Activated T-helper 2 cell treated with anti-CD3 and anti-CD28 coated beads, Interferon-gamma antibody, Interleukin-2, Interleukin-4, amounts not matched to agents 10 μg/mL and 5 μg/mL and 100 μg/mL, durations not matched to agents 14 hours and 24 hours and 36 hours (primary cell): Measurements from ENCODE around the gene TTC9. TPM values are rescaled to one million over a fixed set of nuclear protein-coding genes. Genes with fewer than 3 reads are reported as not detected.

Experiments
- DNase-seq: peaks from one replicate; pipeline ENCODE4 v3.0.0; 2021; ENCODE audit warnings: low spot score
- H3K27ac Mint-ChIP-seq: one replicate; pipeline ENCODE4 v1.8.0; 2021; ENCODE audit warnings: mixed read lengths
- H3K27me3 Mint-ChIP-seq: one replicate; pipeline ENCODE4 v1.8.0; 2021; ENCODE audit warnings: low read depth, mixed read lengths
- H3K36me3 Mint-ChIP-seq: one replicate; pipeline ENCODE4 v1.8.0; 2021; ENCODE audit warnings: low read depth, mixed read lengths
- H3K4me1 Mint-ChIP-seq: one replicate; pipeline ENCODE4 v1.8.0; 2021; ENCODE audit warnings: low read depth, mixed read lengths
- H3K4me3 Mint-ChIP-seq: one replicate; pipeline ENCODE4 v1.8.0; 2021; ENCODE audit warnings: low read depth, mild to moderate bottlenecking, moderate library complexity, mixed read lengths
- H3K9me3 Mint-ChIP-seq: one replicate; pipeline ENCODE4 v1.8.0; 2021; ENCODE audit warnings: mixed read lengths
- intact Hi-C: fragments of 100-400 bp; cut with micrococcal nuclease; formaldehyde crosslinking; loops from one replicate; pipeline ENCODE4 v1.15.1; 2023
- total RNA-seq: library from RNA; stranded (reverse); gene quantifications from 2 replicates; pipeline ENCODE4 v1.2.3, GENCODE V29; 2022

TTC9 gene
- total RNA-seq, 1 donor from 2014 or later = 6.1 TPM

GRCh38 chr14:70665448-70666360 is 24.0 kb downstream of the TTC9 start:
- no peaks in the 10 kb centered on the region for H3K9me3 Mint-ChIP-seq
- peaks cover 40% of the 10 kb centered on the region for H3K4me1 Mint-ChIP-seq
- intact Hi-C loops = no loop called here
- peaks cover 23% of the 10 kb centered on the region for H3K36me3 Mint-ChIP-seq
- H3K4me3 Mint-ChIP-seq = no peak overlapping the region
- no peaks in the 10 kb centered on the region for H3K27me3 Mint-ChIP-seq
- no peak overlapping the region for H3K27ac Mint-ChIP-seq
- DNase-seq = no peak

GRCh38 chr14:70666361-70666686 is 24.6 kb downstream of the TTC9 start:
- DNase-seq = no peak
- H3K4me3 Mint-ChIP-seq = no peak overlapping the region
- intact Hi-C loops = no loop called here
- H3K4me1 Mint-ChIP-seq = peaks cover 34% of the 10 kb centered on the region
- H3K36me3 Mint-ChIP-seq = peaks cover 29% of the 10 kb centered on the region
- no peaks in the 10 kb centered on the region for H3K9me3 Mint-ChIP-seq
- H3K27ac Mint-ChIP-seq = no peak overlapping the region
- no peaks in the 10 kb centered on the region for H3K27me3 Mint-ChIP-seq

DNA sequence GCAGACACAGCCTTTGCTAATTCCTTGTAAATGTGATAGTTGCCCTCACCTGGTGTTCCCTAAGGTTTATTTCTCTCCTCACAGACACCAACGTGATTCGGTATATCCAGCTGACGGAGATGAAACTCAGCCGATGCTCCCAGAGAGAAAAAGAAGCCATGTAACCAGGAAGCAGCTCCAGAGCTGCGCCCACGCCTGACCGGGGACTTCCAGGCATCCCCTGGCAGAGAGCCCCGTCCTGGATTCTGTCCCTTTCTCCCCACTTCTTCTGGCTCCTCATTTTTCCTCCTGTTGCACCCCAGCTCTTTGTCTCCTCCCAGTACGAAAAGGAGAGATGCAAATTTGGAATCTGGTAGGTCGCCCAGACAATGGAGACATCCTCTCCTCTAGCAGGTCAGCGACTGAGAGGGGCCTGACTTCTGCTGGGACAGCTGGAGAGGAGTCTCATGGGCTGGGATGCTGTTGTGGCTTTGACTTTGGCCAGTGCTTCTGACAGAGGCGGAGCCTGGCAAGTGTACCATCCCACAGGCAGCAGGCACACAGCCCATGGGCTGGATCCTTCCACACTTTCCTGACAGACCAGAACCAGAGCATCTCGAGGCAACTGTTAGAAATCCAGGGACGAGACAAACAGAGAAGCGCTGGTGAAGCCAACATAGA is 29.4 kb downstream of the TTC9 start:
- Mint-ChIP-seq H3K27me3 (no peaks in the 10 kb centered on the region), H3K36me3 (peaks cover 39% of the 10 kb centered on the region), H3K4me3 (no peak overlapping the region), H3K9me3 (no peaks in the 10 kb centered on the region), H3K27ac (no peak overlapping the region), H3K4me1 (peaks cover 1% of the 10 kb centered on the region)
- intact Hi-C loops = no loop called here
- DNase-seq = no peak

DNA sequence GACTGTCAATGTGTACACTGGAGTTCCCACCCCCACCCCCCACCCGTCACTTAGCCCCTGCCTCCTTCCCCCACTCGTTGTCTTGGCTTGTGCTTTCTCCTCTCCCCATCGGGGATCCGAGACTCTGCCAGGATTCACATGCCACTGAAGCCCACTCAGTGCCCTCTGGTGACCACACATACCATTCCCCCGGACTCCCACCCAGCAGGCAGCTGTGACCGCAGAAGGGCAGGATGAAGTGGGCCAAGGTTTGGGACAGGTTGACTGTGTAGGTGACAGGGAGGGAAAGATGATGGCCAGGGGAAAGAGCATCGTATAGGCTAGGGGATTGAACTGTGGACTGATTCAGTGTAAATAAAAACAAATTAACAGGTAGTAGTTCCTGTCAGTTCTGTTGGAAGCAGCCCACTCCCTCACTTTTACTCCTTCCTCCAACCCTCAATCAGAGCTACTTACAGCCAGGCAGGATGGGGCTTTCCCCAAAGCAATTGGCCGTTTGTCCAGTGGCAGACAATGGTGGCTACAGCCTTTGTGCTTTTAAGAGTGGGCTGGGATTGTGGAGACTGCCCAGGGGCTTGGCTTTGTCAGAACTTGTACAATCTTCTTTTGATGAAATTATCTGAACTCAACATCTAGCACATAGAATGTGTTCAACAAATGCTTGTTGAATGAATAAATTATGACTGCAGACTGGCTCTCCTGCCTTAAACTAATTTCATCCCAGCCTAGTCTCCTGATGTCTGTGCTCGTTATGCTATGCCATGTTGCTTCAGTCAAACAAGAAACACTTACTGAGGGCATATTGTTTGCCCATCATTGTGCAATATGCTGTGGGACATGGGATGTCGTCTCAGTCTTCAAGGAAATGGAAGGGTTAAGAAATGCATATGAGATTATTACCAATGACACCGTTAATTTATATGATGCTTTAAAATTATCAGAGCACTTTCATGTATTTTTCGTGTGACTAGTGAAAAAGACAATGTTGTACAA is 30.2 kb downstream of the TTC9 start:
- DNase-seq = no peak
- Mint-ChIP-seq H3K27me3 (no peaks in the 10 kb centered on the region), H3K4me3 (no peak overlapping the region), H3K36me3 (peaks cover 39% of the 10 kb centered on the region), H3K27ac (no peak overlapping the region), H3K4me1 (no peaks in the 10 kb centered on the region), H3K9me3 (no peaks in the 10 kb centered on the region)
- intact Hi-C loops = no loop called here

GRCh38 chr14:70677341-70677740 is 35.6 kb downstream of the TTC9 start:
- H3K4me1 Mint-ChIP-seq = no peaks in the 10 kb centered on the region
- intact Hi-C loops = no loop called here
- no peak overlapping the region for H3K4me3 Mint-ChIP-seq
- H3K27ac Mint-ChIP-seq = no peak overlapping the region
- no peaks in the 10 kb centered on the region for H3K27me3 Mint-ChIP-seq
- peaks cover 16% of the 10 kb centered on the region for H3K36me3 Mint-ChIP-seq
- DNase-seq = no peak
- no peaks in the 10 kb centered on the region for H3K9me3 Mint-ChIP-seq

- H3K9me3 Mint-ChIP-seq = no peaks in the 10 kb centered on the region
- H3K4me3 Mint-ChIP-seq = no peak overlapping the region
- intact Hi-C loops = no loop called here
- H3K4me1 Mint-ChIP-seq = no peaks in the 10 kb centered on the region
- H3K27ac Mint-ChIP-seq = no peak overlapping the region
- no peak for DNase-seq
- peaks cover 3% of the 10 kb centered on the region for H3K36me3 Mint-ChIP-seq
- no peaks in the 10 kb centered on the region for H3K27me3 Mint-ChIP-seq
These were observed 39.0 kb downstream of the TTC9 start for GRCh38 chr14:70680748-70681147.

GRCh38 chr14:70683983-70684382 is 42.3 kb downstream of the TTC9 start:
- H3K9me3 Mint-ChIP-seq = no peaks in the 10 kb centered on the region
- H3K4me1 Mint-ChIP-seq = no peaks in the 10 kb centered on the region
- H3K36me3 Mint-ChIP-seq = no peaks in the 10 kb centered on the region
- no peak for DNase-seq
- H3K27me3 Mint-ChIP-seq = no peaks in the 10 kb centered on the region
- no peak overlapping the region for H3K27ac Mint-ChIP-seq
- intact Hi-C loops = no loop called here
- no peak overlapping the region for H3K4me3 Mint-ChIP-seq

DNA sequence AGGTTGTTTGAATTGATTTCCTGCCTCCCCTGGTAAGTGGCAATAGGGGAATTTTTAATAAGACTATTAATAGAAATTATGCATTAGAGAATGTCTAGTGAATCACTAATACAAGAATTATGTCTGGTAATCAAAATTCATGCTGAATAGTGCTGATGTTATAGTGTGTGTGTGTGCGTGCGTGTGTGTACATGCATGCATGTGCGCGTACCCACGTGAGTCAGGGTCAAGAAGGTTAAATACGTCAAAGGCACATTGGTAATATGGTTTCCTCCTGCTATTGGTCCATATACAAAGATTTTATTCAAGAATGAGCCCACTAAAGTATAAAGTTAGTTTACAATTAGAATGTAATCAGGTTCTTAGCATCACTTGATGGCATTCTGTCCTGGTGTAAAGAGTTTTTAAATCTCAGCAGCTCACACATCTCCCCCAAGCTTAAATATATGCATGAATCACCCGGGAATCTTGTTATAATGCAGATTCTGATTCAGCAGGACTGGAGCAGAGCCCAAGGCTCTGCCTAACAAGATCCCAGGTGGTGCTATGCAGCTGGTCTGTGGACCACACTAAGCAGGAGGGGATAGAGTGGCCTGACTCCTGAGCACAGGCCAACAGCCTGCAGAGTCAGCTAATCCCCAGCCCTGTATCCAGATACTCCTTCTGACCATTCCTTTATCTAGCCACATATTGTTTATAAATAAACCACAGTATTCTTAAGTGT is 43.9 kb downstream of the TTC9 start:
- no peak overlapping the region for H3K4me3 Mint-ChIP-seq
- no peaks in the 10 kb centered on the region for H3K36me3 Mint-ChIP-seq
- no peaks in the 10 kb centered on the region for H3K27me3 Mint-ChIP-seq
- H3K9me3 Mint-ChIP-seq = no peaks in the 10 kb centered on the region
- no peaks in the 10 kb centered on the region for H3K4me1 Mint-ChIP-seq
- intact Hi-C loops = no loop called here
- no peak for DNase-seq
- no peak overlapping the region for H3K27ac Mint-ChIP-seq

DNA sequence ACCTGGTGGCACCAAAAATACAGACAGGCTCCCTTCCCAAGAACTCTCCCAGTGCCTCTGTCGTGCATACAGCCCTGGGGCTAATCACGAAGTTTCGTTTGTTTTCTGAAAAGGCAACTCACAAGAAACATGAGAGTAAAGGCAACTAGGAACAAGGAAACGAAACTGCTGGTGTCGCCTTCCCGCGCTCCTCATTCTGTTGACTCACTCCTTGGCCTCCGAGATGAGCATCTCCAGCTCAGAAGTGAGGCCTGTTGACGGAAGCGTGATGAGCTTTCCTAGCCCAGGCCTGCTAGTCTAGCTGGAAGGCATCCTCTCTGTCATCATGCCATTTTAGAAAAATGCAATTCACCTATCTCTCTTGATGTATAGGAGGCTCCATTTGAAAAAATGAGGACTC is 50.5 kb downstream of the TTC9 start:
- Mint-ChIP-seq H3K27ac (no peak overlapping the region), H3K9me3 (no peaks in the 10 kb centered on the region), H3K4me1 (no peaks in the 10 kb centered on the region), H3K36me3 (no peaks in the 10 kb centered on the region), H3K27me3 (no peaks in the 10 kb centered on the region), H3K4me3 (no peak overlapping the region)
- intact Hi-C loops = no loop called here
- DNase-seq = no peak

GRCh38 chr14:70696026-70696425 is 54.3 kb downstream of the TTC9 start:
- Mint-ChIP-seq H3K27me3 (peaks cover 10% of the 10 kb centered on the region), H3K4me3 (no peak overlapping the region), H3K9me3 (no peaks in the 10 kb centered on the region), H3K27ac (no peak overlapping the region), H3K4me1 (no peaks in the 10 kb centered on the region), H3K36me3 (no peaks in the 10 kb centered on the region)
- DNase-seq = no peak
- intact Hi-C loops = no loop called here

DNA sequence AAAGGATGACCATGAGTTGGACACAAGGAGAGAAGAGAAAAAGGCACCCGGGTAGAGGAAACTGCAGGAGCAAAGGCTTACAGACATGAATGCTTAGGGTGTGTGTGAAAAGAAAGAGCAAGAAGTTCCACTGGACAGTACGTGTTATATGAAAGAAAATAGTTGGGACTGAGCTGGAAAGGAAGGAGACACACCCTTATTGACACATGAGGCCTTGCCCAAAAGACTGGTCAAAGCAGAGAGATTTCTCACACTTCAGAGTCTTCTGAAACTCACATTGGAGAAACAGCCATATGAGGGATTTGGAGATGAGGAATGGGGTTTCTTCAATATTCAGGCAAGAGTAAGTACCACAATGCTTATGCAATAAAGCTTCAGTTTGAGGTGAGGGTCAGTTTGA is 56.0 kb downstream of the TTC9 start:
- Mint-ChIP-seq H3K27me3 (peaks cover 13% of the 10 kb centered on the region), H3K36me3 (no peaks in the 10 kb centered on the region), H3K4me3 (no peak overlapping the region), H3K4me1 (no peaks in the 10 kb centered on the region), H3K27ac (no peak overlapping the region), H3K9me3 (no peaks in the 10 kb centered on the region)
- intact Hi-C loops = no loop called here
- no peak for DNase-seq

GRCh38 chr14:70698288-70698687 is 56.6 kb downstream of the TTC9 start:
- Mint-ChIP-seq H3K4me1 (no peaks in the 10 kb centered on the region), H3K27ac (no peak overlapping the region), H3K4me3 (no peak overlapping the region), H3K36me3 (no peaks in the 10 kb centered on the region), H3K27me3 (peaks cover 13% of the 10 kb centered on the region), H3K9me3 (no peaks in the 10 kb centered on the region)
- DNase-seq = no peak
- intact Hi-C loops = no loop called here
